ENCODE results near the gene OR51L1.
"Not testable (repeated sequence)": the region's sequence is repeated elsewhere in the genome, so short reads cannot be mapped to it uniquely, and the experiment has no call there.

Gene OR51L1

GRCh38 chr11:4994551-4994950 is at the start of gene OR51L1:
TSS of gene OR51L1 (plus strand) at chr11:4994851. CDS start at chr11:4998983, 4,132 bp downstream.
- DNase-seq (ENCODE audit: low read depth, low spot score) = no peak
- no peak within 1 kb of the TSS for H3K27ac ChIP-seq

- no peak within 1 kb of the TSS for H3K27ac ChIP-seq
- no peak for DNase-seq (ENCODE audit: low read depth, low spot score)
These were observed 47.1 kb upstream of the OR51L1 start, which contains the start of gene OR51A4 for GRCh38 chr11:4947505-4947904. TSS of gene OR51A4 (minus strand) at chr11:4947605. CDS start at chr11:4947100, 505 bp downstream.

GRCh38 chr11:4955613-4956012 is 39.0 kb upstream of the OR51L1 start, which contains the start of gene OR51A2:
TSS of gene OR51A2 (minus strand) at chr11:4955713. CDS start at chr11:4955713, 0 bp downstream.
- not testable (repeated sequence) for H3K27ac ChIP-seq; DNase-seq (ENCODE audit: low read depth, low spot score)

- DNase-seq (ENCODE audit: low read depth, low spot score) = no peak
These were observed 37.3 kb upstream of the OR51L1 start for GRCh38 chr11:4957396-4957795.

GRCh38 chr11:4960877-4961276 is 33.8 kb upstream of the OR51L1 start:
- no peak overlapping the region for H3K27ac ChIP-seq
- no peak for DNase-seq (ENCODE audit: low read depth, low spot score)

More at GRCh38 chr11:4957396-4957795, 37.3 kb upstream of the OR51L1 start:
- H3K27ac ChIP-seq = no peak overlapping the region

GRCh38 chr11:4962816-4963215 is 31.8 kb upstream of the OR51L1 start:
- no peak for DNase-seq (ENCODE audit: low read depth, low spot score)
- H3K27ac ChIP-seq = no peak overlapping the region

GRCh38 chr11:4975436-4975835 is 19.2 kb upstream of the OR51L1 start:
- no peak overlapping the region for H3K27ac ChIP-seq
- DNase-seq (ENCODE audit: low read depth, low spot score) = no peak

GRCh38 chr11:4979036-4979435 is 15.6 kb upstream of the OR51L1 start:
- no peak for DNase-seq (ENCODE audit: low read depth, low spot score)
- no peak overlapping the region for H3K27ac ChIP-seq

- no peak for DNase-seq (ENCODE audit: low read depth, low spot score)
- H3K27ac ChIP-seq = no peak overlapping the region
These were observed 12.0 kb upstream of the OR51L1 start for GRCh38 chr11:4982678-4983077.

- DNase-seq (ENCODE audit: low read depth, low spot score) = no peak
- no peak overlapping the region for H3K27ac ChIP-seq
These were observed 10.8 kb upstream of the OR51L1 start for GRCh38 chr11:4983841-4984240.

GRCh38 chr11:4991060-4991459 is 3.6 kb upstream of the OR51L1 start:
- no peak overlapping the region for H3K27ac ChIP-seq
- no peak for DNase-seq (ENCODE audit: low read depth, low spot score)

- no peak for DNase-seq (ENCODE audit: low read depth, low spot score)
- H3K27ac ChIP-seq = no peak overlapping the region
These were observed 10.0 kb downstream of the OR51L1 start for GRCh38 chr11:5004424-5005274.

- no peak for DNase-seq (ENCODE audit: low read depth, low spot score)
- no peak overlapping the region for H3K27ac ChIP-seq
These were observed 12.9 kb downstream of the OR51L1 start for GRCh38 chr11:5007561-5007960.

- DNase-seq (ENCODE audit: low read depth, low spot score) = no peak
- H3K27ac ChIP-seq = no peak overlapping the region
These were observed 16.6 kb downstream of the OR51L1 start for GRCh38 chr11:5011254-5011653.

- no peak overlapping the region for H3K27ac ChIP-seq
- no peak for DNase-seq (ENCODE audit: low read depth, low spot score)
These were observed 18.4 kb downstream of the OR51L1 start for GRCh38 chr11:5013012-5013411.

- H3K27ac ChIP-seq = no peak overlapping the region
- DNase-seq (ENCODE audit: low read depth, low spot score) = no peak
These were observed 27.3 kb downstream of the OR51L1 start for GRCh38 chr11:5021996-5022395.

GRCh38 chr11:5036669-5037068 is 42.0 kb downstream of the OR51L1 start:
- no peak for DNase-seq (ENCODE audit: low read depth, low spot score)
- no peak overlapping the region for H3K27ac ChIP-seq

- H3K27ac ChIP-seq = no peak overlapping the region
- no peak for DNase-seq (ENCODE audit: low read depth, low spot score)
These were observed 43.3 kb downstream of the OR51L1 start for GRCh38 chr11:5037926-5038325.

- no peak overlapping the region for H3K27ac ChIP-seq
- DNase-seq (ENCODE audit: low read depth, low spot score) = no peak
These were observed 43.7 kb downstream of the OR51L1 start for GRCh38 chr11:5038341-5038740.

- no peak overlapping the region for H3K27ac ChIP-seq
- no peak for DNase-seq (ENCODE audit: low read depth, low spot score)
These were observed 46.2 kb downstream of the OR51L1 start for GRCh38 chr11:5040876-5041275.

GRCh38 chr11:5042091-5042490 is 47.4 kb downstream of the OR51L1 start:
- no peak overlapping the region for H3K27ac ChIP-seq
- no peak for DNase-seq (ENCODE audit: low read depth, low spot score)

- no peak for DNase-seq (ENCODE audit: low read depth, low spot score)
- H3K27ac ChIP-seq = no peak overlapping the region
These were observed 48.7 kb downstream of the OR51L1 start for GRCh38 chr11:5043380-5043779.
